HG02798 (cell line): ENCODE data around the gene CECR2.

Source experiments
- ATAC-seq: cut with Tn5 transposase; IDR thresholded peaks from one replicate; pipeline ENCODE4 v1.9.1; 2021; ENCODE audit warnings: mild to moderate bottlenecking; ENCODE audit not compliant: unreplicated experiment, poor library complexity

CECR2 gene

GRCh38 chr22:17369439-17370025 is at the start of gene CECR2:
CECR2 (plus strand) TSS chr22:17369460; CDS start chr22:17369784, 324 bp downstream.
- no peak for ATAC-seq

GRCh38 chr22:17319546-17319945 is 49.7 kb upstream of the CECR2 start:
- ATAC-seq = no peak

- ATAC-seq = no peak
These were observed 46.7 kb upstream of the CECR2 start for GRCh38 chr22:17322511-17322910.

GRCh38 chr22:17331690-17332089 is 37.6 kb upstream of the CECR2 start:
- ATAC-seq = no peak

GRCh38 chr22:17332109-17332800 is 37.0 kb upstream of the CECR2 start:
- no peak for ATAC-seq

- no peak for ATAC-seq
These were observed 35.2 kb upstream of the CECR2 start for GRCh38 chr22:17334059-17334458.

GRCh38 chr22:17334983-17335382 is 34.3 kb upstream of the CECR2 start:
- ATAC-seq = no peak

GRCh38 chr22:17336061-17336460 is 33.2 kb upstream of the CECR2 start:
- no peak for ATAC-seq

- no peak for ATAC-seq
These were observed 31.6 kb upstream of the CECR2 start for GRCh38 chr22:17337639-17338038.

GRCh38 chr22:17339095-17339693 is 30.1 kb upstream of the CECR2 start:
- ATAC-seq = no peak

GRCh38 chr22:17342361-17342760 is 26.9 kb upstream of the CECR2 start:
- ATAC-seq = no peak

- no peak for ATAC-seq
These were observed 25.5 kb upstream of the CECR2 start for GRCh38 chr22:17343766-17344165.

GRCh38 chr22:17346578-17346977 is 22.7 kb upstream of the CECR2 start:
- ATAC-seq = no peak

GRCh38 chr22:17347724-17348123 is 21.5 kb upstream of the CECR2 start:
- ATAC-seq = no peak

- no peak for ATAC-seq
These were observed 20.7 kb upstream of the CECR2 start for GRCh38 chr22:17348464-17349103.

- no peak for ATAC-seq
These were observed 20.1 kb upstream of the CECR2 start for GRCh38 chr22:17349172-17349571.

GRCh38 chr22:17350292-17350691 is 19.0 kb upstream of the CECR2 start:
- ATAC-seq = no peak

GRCh38 chr22:17352798-17353197 is 16.5 kb upstream of the CECR2 start:
- no peak for ATAC-seq

- no peak for ATAC-seq
These were observed 11.6 kb upstream of the CECR2 start for GRCh38 chr22:17357688-17358087.

GRCh38 chr22:17358415-17358814 is 10.8 kb upstream of the CECR2 start:
- no peak for ATAC-seq

- ATAC-seq = no peak
These were observed 9.8 kb upstream of the CECR2 start for GRCh38 chr22:17359501-17359900.
